Memory B cell (primary cell): ENCODE measurements around the gene PTGDR.

ENCODE experiments used
- ATAC-seq: fragments of 150-1000 bp; cut with Tn5 transposase; 2 replicates; pipeline ENCODE4 v1.10.0; 2021; ENCODE audit warnings: low read depth, mild to moderate bottlenecking, moderate library complexity
- DNase-seq, 2 donors: peaks; one replicate each; pipeline ENCODE4 v3.0.0; 2022; ENCODE audit warnings: low spot score in 2 of 2
- H3K27ac Mint-ChIP-seq: one replicate; pipeline ENCODE4 v1.8.0; 2022; ENCODE audit warnings: mild to moderate bottlenecking, moderate library complexity, mixed read lengths
- H3K27me3 Mint-ChIP-seq: one replicate; pipeline ENCODE4 v1.8.0; 2022; ENCODE audit warnings: mixed read lengths
- H3K36me3 Mint-ChIP-seq: one replicate; pipeline ENCODE4 v1.8.0; 2022; ENCODE audit warnings: mild to moderate bottlenecking, mixed read lengths
- H3K4me1 Mint-ChIP-seq: one replicate; pipeline ENCODE4 v1.8.0; 2022; ENCODE audit warnings: mixed read lengths
- H3K4me3 Mint-ChIP-seq: one replicate; pipeline ENCODE4 v1.8.0; 2022; ENCODE audit warnings: mild to moderate bottlenecking, moderate library complexity, mixed read lengths
- H3K9me3 Mint-ChIP-seq: one replicate; pipeline ENCODE4 v1.8.0; 2022; ENCODE audit warnings: mixed read lengths

The PTGDR gene

DNA sequence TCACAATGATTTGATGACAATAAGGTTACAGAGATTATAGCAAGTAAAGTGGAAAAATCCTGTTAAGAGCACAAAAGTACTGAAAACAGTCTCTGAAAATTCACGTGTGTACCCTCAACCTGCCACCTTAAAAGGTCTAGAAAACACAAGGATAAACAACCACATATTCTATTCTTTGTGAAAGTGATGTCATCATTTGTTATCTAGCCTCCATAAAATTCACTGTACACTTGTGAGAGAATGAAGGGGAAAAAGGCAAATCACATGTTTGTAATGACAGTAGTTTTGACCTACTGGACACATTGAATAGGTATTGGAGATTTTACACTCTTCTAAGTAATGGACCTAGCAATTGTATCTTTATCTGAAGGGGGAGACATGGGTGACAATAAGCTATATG lies 4.0 kb downstream of the PTGDR start:
- DNase-seq, result no peak
- no peaks in the 10 kb centered on the region for H3K9me3 Mint-ChIP-seq
- no peaks in the 10 kb centered on the region for H3K36me3 Mint-ChIP-seq
- H3K27me3 Mint-ChIP-seq, result peaks cover 20% of the 10 kb centered on the region
- H3K4me1 Mint-ChIP-seq, result peaks cover 5% of the 10 kb centered on the region
- ATAC-seq, result no peak
- H3K27ac Mint-ChIP-seq, result no peak overlapping the region
- no peak overlapping the region for H3K4me3 Mint-ChIP-seq

GRCh38 chr14:52272375-52272774 lies 4.9 kb downstream of the PTGDR start:
- DNase-seq (no peak), ATAC-seq (no peak)
- H3K27me3 Mint-ChIP-seq, result peaks cover 17% of the 10 kb centered on the region
- no peak overlapping the region for H3K4me3 Mint-ChIP-seq
- H3K9me3 Mint-ChIP-seq, result no peaks in the 10 kb centered on the region
- H3K27ac Mint-ChIP-seq, result no peak overlapping the region
- H3K4me1 Mint-ChIP-seq, result peaks cover 5% of the 10 kb centered on the region
- H3K36me3 Mint-ChIP-seq, result no peaks in the 10 kb centered on the region

DNA sequence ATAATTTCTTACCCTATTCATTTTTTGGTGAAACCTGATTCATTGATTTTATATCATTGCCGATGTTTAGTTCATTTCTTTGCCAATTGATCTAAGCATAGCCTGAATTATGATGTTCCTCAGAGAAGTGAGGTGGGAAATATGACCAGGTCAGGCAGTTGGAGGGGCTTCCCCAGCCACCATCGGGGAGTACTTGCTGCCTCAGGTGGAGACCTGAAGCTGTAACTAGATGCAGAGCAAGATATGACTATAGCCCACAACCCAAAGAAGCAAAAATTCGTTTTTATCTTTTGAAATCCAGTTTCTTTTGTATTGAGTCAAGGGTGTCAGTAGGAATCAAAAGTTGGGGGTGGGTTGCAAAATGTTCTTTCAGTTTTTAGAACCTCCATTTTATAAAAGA lies 7.9 kb downstream of the PTGDR start:
- Mint-ChIP-seq H3K27ac (no peak overlapping the region), H3K4me3 (no peak overlapping the region), H3K36me3 (no peaks in the 10 kb centered on the region), H3K27me3 (peaks cover 14% of the 10 kb centered on the region), H3K4me1 (no peaks in the 10 kb centered on the region), H3K9me3 (no peaks in the 10 kb centered on the region)
- DNase-seq, result no peak
- ATAC-seq, result no peak

GRCh38 chr14:52277552-52277951 lies 10.1 kb downstream of the PTGDR start:
- Mint-ChIP-seq H3K9me3 (no peaks in the 10 kb centered on the region), H3K36me3 (no peaks in the 10 kb centered on the region), H3K27me3 (peaks cover 15% of the 10 kb centered on the region), H3K4me3 (no peak overlapping the region), H3K4me1 (no peaks in the 10 kb centered on the region), H3K27ac (no peak overlapping the region)
- no peak for ATAC-seq
- no peak for DNase-seq

DNA sequence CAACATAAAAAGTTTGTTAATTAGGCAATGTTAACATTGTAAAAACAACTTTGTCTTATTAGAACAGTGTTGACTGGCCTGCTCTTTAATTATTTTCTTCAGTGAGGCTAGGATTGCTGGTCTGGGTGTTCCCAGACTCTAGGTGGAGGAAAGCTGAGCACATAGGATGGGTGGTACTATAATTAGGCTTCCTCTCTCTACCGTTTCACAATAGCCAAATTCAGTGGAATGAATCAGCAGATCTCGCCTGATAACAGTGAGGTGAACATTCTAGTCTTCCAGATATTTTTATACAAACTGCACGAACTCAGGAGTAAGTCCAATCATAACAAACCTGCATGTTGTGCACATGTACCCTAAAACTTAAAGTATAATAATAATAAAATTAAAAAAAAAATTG lies 11.9 kb downstream of the PTGDR start:
- no peaks in the 10 kb centered on the region for H3K4me1 Mint-ChIP-seq
- H3K27ac Mint-ChIP-seq, result no peak overlapping the region
- ATAC-seq (no peak), DNase-seq (no peak)
- no peaks in the 10 kb centered on the region for H3K36me3 Mint-ChIP-seq
- peaks cover 16% of the 10 kb centered on the region for H3K27me3 Mint-ChIP-seq
- H3K4me3 Mint-ChIP-seq, result no peak overlapping the region
- H3K9me3 Mint-ChIP-seq, result no peaks in the 10 kb centered on the region

- ATAC-seq, result no peak
- H3K4me1 Mint-ChIP-seq, result no peaks in the 10 kb centered on the region
- no peaks in the 10 kb centered on the region for H3K9me3 Mint-ChIP-seq
- no peaks in the 10 kb centered on the region for H3K36me3 Mint-ChIP-seq
- DNase-seq, result no peak
- peaks cover 8% of the 10 kb centered on the region for H3K27me3 Mint-ChIP-seq
- no peak overlapping the region for H3K27ac Mint-ChIP-seq
- no peak overlapping the region for H3K4me3 Mint-ChIP-seq
Measured at GRCh38 chr14:52283099-52283498, 15.6 kb downstream of the PTGDR start.

- Mint-ChIP-seq H3K27me3 (peaks cover 8% of the 10 kb centered on the region), H3K9me3 (no peaks in the 10 kb centered on the region), H3K4me3 (no peak overlapping the region), H3K4me1 (no peaks in the 10 kb centered on the region), H3K36me3 (no peaks in the 10 kb centered on the region), H3K27ac (no peak overlapping the region)
- DNase-seq (no peak), ATAC-seq (no peak)
Measured at GRCh38 chr14:52286661-52287649, 19.5 kb downstream of the PTGDR start.

DNA sequence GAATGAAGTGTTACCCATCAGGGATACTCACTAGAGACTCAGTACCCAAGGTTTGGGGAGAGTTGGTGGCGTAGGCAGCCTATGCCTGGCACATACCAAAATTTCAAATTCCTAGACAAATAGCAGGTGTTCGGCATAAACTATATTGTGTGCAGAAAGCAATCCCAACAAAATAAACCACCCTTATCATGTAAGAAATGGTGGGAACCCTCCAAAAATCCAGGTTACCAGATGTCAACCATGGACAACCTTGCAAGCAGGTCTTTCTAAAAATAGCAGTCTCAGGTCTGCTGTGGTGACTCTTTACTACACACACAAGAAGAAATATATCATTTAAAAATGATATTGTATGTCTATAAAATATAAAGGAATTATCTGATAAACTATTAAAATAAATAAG lies 28.9 kb downstream of the PTGDR start:
- no peak for ATAC-seq
- H3K9me3 Mint-ChIP-seq, result no peaks in the 10 kb centered on the region
- no peak for DNase-seq
- no peak overlapping the region for H3K4me3 Mint-ChIP-seq
- peaks cover 2% of the 10 kb centered on the region for H3K27me3 Mint-ChIP-seq
- H3K27ac Mint-ChIP-seq, result no peak overlapping the region
- H3K4me1 Mint-ChIP-seq, result no peaks in the 10 kb centered on the region
- H3K36me3 Mint-ChIP-seq, result no peaks in the 10 kb centered on the region

GRCh38 chr14:52298795-52299194 lies 31.3 kb downstream of the PTGDR start:
- Mint-ChIP-seq H3K36me3 (no peaks in the 10 kb centered on the region), H3K9me3 (no peaks in the 10 kb centered on the region), H3K4me1 (no peaks in the 10 kb centered on the region), H3K4me3 (no peak overlapping the region), H3K27ac (no peak overlapping the region), H3K27me3 (peaks cover 5% of the 10 kb centered on the region)
- no peak for ATAC-seq
- no peak for DNase-seq

GRCh38 chr14:52299692-52300278 lies 32.3 kb downstream of the PTGDR start:
- peaks cover 9% of the 10 kb centered on the region for H3K27me3 Mint-ChIP-seq
- ATAC-seq (peak; percentile 63), DNase-seq (peak in 1 of 2 donors; percentile 31)
- no peaks in the 10 kb centered on the region for H3K9me3 Mint-ChIP-seq
- no peak overlapping the region for H3K27ac Mint-ChIP-seq
- no peaks in the 10 kb centered on the region for H3K36me3 Mint-ChIP-seq
- no peaks in the 10 kb centered on the region for H3K4me1 Mint-ChIP-seq
- H3K4me3 Mint-ChIP-seq, result no peak overlapping the region

- no peak for ATAC-seq
- Mint-ChIP-seq H3K27me3 (peaks cover 9% of the 10 kb centered on the region), H3K36me3 (no peaks in the 10 kb centered on the region), H3K4me1 (no peaks in the 10 kb centered on the region), H3K4me3 (no peak overlapping the region), H3K9me3 (no peaks in the 10 kb centered on the region), H3K27ac (no peak overlapping the region)
- DNase-seq, result no peak
Measured at GRCh38 chr14:52303236-52303635, 35.7 kb downstream of the PTGDR start.

DNA sequence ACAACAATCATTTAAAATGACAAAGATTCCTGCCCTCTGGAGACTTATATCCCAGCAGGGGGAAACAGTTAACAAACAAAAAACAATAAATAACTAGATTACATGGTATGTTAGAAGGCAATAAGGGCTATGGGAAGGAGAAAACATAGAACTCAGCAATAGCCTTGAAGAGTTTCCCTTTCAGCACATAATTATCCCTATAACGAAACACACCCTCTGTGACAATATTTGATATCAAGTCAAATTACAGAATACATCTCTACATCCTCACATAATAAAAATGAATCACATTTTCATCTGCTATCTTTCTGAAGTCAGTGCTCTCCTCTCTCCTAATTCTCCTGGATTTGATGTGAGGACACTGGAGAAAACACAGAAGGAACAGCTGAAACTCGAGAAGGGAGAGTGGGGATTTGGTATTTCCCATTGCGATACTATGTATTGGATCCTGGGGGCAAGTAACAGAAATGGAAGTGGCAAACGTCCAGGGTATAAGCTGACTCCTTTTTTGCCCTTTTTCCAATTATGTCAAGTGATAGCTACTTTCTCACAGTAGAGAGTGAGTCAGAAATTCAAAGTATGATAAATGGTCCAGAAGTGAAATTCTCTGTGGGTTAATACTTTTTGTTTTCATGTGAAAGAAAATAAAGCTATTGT lies 36.9 kb downstream of the PTGDR start:
- Mint-ChIP-seq H3K36me3 (no peaks in the 10 kb centered on the region), H3K27ac (no peak overlapping the region), H3K4me1 (no peaks in the 10 kb centered on the region), H3K9me3 (no peaks in the 10 kb centered on the region), H3K27me3 (peaks cover 9% of the 10 kb centered on the region), H3K4me3 (no peak overlapping the region)
- ATAC-seq (no peak), DNase-seq (no peak)

- H3K4me3 Mint-ChIP-seq, result no peak overlapping the region
- ATAC-seq (no peak), DNase-seq (no peak)
- H3K4me1 Mint-ChIP-seq, result no peaks in the 10 kb centered on the region
- no peak overlapping the region for H3K27ac Mint-ChIP-seq
- H3K9me3 Mint-ChIP-seq, result no peaks in the 10 kb centered on the region
- H3K36me3 Mint-ChIP-seq, result no peaks in the 10 kb centered on the region
- H3K27me3 Mint-ChIP-seq, result peaks cover 9% of the 10 kb centered on the region
Measured at GRCh38 chr14:52305014-52305413, 37.5 kb downstream of the PTGDR start.

DNA sequence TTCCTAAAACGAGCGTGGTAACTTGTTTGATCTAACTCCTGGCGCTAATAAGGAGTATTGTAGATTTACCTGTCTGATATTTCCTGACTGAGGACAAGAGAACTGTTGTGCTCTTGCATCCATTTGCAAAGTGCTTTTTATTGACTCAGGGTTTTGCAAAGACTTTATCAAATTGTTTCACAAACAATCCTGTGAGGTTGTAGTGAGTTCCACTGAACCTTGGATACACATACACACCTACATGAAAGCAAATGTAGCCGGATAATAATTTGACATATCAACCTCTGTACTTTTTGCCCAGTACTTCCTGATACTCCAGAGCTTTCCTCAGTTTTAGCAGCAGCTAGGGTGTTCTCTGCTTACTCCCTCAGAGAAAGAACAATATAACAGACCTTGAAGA lies 39.9 kb downstream of the PTGDR start:
- no peak overlapping the region for H3K27ac Mint-ChIP-seq
- H3K9me3 Mint-ChIP-seq, result no peaks in the 10 kb centered on the region
- H3K36me3 Mint-ChIP-seq, result peaks cover 2% of the 10 kb centered on the region
- DNase-seq (no peak), ATAC-seq (no peak)
- H3K4me3 Mint-ChIP-seq, result no peak overlapping the region
- H3K27me3 Mint-ChIP-seq, result peaks cover 9% of the 10 kb centered on the region
- H3K4me1 Mint-ChIP-seq, result peaks cover 15% of the 10 kb centered on the region
